Heart right ventricle (tissue), 16 donors: Measurements from ENCODE around the gene DDX43. TPM values are rescaled to one million over a fixed set of nuclear protein-coding genes. Genes with fewer than 3 reads are reported as not detected.
A peak's percentile ranks its signal among the peaks of the same experiment; 100 is the strongest.
"Not testable (repeated sequence)": the region's sequence is repeated elsewhere in the genome, so short reads cannot be mapped to it uniquely, and the experiment has no call there.

ENCODE experiments used
- ATAC-seq, 8 donors: fragments of 200-7000 bp; cut with Tn5 transposase; one replicate each; pipeline ENCODE4 v1.9.1; 2020; ENCODE audit warnings: mild to moderate bottlenecking in 8 of 8, moderate library complexity in 8 of 8, moderate number of reproducible peaks in 1 of 8
- DNase-seq, 2 donors: peaks; one replicate each; pipeline ENCODE4 v3.0.0-alpha.2; 2020
- H3K27ac ChIP-seq, 10 donors: fragments of 200-600 bp; sonication (generic) in 2 of 10; one replicate each; pipeline versions ENCODE4 v1.5.0 to v1.8.0; 2020 to 2022; ENCODE audit warnings: mild to moderate bottlenecking in 3 of 10
- H3K27me3 ChIP-seq, 7 donors: fragments of 200-600 bp; one replicate each; pipeline ENCODE4 v1.8.0; 2021 to 2022; ENCODE audit warnings: mild to moderate bottlenecking in 2 of 7
- H3K36me3 ChIP-seq, 9 donors: fragments of 200-600 bp; sonication (generic) in 1 of 9; one replicate each; pipeline versions ENCODE4 v1.5.0 to v1.8.0; 2020 to 2022; ENCODE audit warnings: mild to moderate bottlenecking in 2 of 9
- H3K4me1 ChIP-seq, 9 donors: fragments of 200-600 bp; sonication (generic) in 1 of 9; one replicate each; pipeline versions ENCODE4 v1.5.0 to v1.8.0; 2020 to 2022; ENCODE audit warnings: mild to moderate bottlenecking in 4 of 9
- H3K4me3 ChIP-seq, 10 donors: fragments of 200-600 bp; sonication (generic) in 2 of 10; one replicate each; pipeline versions ENCODE4 v1.5.0 to v1.8.0; 2020 to 2022; ENCODE audit warnings: mild to moderate bottlenecking in 7 of 10, moderate library complexity in 2 of 10
- H3K9me3 ChIP-seq, 11 donors: fragments of 200-600 bp in 10 of 11; sonication (generic) in 2 of 11; one replicate each; pipeline versions ENCODE4 v1.5.0 to v1.8.0; 2013 to 2022; ENCODE audit warnings: mild to moderate bottlenecking in 2 of 11, control low read depth in 1 of 11, moderate library complexity in 1 of 11
- CTCF ChIP-seq, 9 donors: fragments of 200-600 bp; sonication (generic) in 2 of 9; IDR thresholded peaks; one replicate each; pipeline versions ENCODE4 v1.5.0 to v1.8.0; 2021 to 2022; ENCODE audit warnings: antibody characterized with exemption in 9 of 9, mild to moderate bottlenecking in 5 of 9, moderate library complexity in 1 of 9
- WGBS, 2 donors: extraction: QIAGEN DNeasy Blood & Tissue Kit; methylation state at CpG; one replicate each; pipeline ENCODE4 v1.1.7; 2013; ENCODE audit warnings: inconsistent platforms in 1 of 2; 5-methylcytosine and 5-hydroxymethylcytosine counted together
- intact Hi-C, 10 donors: fragments of 100-400 bp; cut with DNase I; formaldehyde crosslinking; loops; one replicate each; pipeline versions ENCODE4 v1.11.1 to v1.14.2; 2022
- polyA plus RNA-seq, 2 donors: library from polyadenylated mRNA; stranded (reverse); fragments of 200-250 nt; gene quantifications; one replicate each; pipeline ENCODE4 v1.2.3, GENCODE V29; 2013
- total RNA-seq, 10 donors: library from RNA; stranded (reverse); fragmentation: NEBNext Ultra II Directional in 3 of 10; extraction: Animal tissue kit (Norgen Biotek cat#: 25700) in 3 of 10; gene quantifications; one replicate each; pipeline versions ENCODE4 v1.2.1 to v1.2.4, GENCODE V29; 2021 to 2023
- donor health status: Arrhythmogenic right ventricular cardiomyopathy.
- donor health status: ischemic (EF 13 %, LVEDD 7.1; RV severe dilation, severe dysfunction).
- donor health status: healthy with polysubstance abuse.
- donor health status: DM: no; HTN: yes; CAD: no.
- donor health status: DM: no; HTN: no; CAD: no.
- donor health status: ischemic (EF 25% LVEDD 6.9; RV normal size, moderate dysfunction).
- donor health status: ischemic (EF 25% LVEDD 5.7; RV mildly dilated, moderate dysfunction).
- donor health status: healthy.
- donor health status: DM: yes; HTN: yes; CAD: no.
- donor health status: Ischemic cardiomyopathy.
- donor health status: ischemic (EF 35%, LVEDD 5.7; RV mildly dilated, moderate dysfunction).
- donor health status: nonischemic (EF 11% LVEDD 7.7; RV severe dilation, severe dysfunction).
- donor health status: DM: yes; HTN: yes; CAD: no.
- donor health status: PGD.
- donor health status: ischemic (EF 29% LVEDD 5.4; RV normal size, mild dysfunction).
- donor health status: nonischemic (EF 23%, LVEDD 6.1; RV moderate dilation, normal function).

DDX43 gene
- total and polyA plus RNA-seq, 12 donors, result 0.09 to 0.78 (median 0.26) TPM; not detected in 1

- TF ChIP-seq CTCF (IDR thresholded peaks at IDR 0.05), result peak; percentile 14 to 68 (median 52)
- intact Hi-C loops, result no loop called here
- Histone ChIP-seq H3K4me1 (peaks cover 0 to 14% (median 4%) of the 10 kb centered on the region in 9 donors), H3K36me3 (no peaks in the 10 kb centered on the region), H3K27me3 (peaks cover 0 to 12% (median 0%) of the 10 kb centered on the region in 7 donors), H3K9me3 (no peaks in the 10 kb centered on the region), H3K4me3 (peak overlapping the region in 9 of 10 donors; percentile 31 to 60 (median 56)), H3K27ac (peak overlapping the region in 4 of 10 donors; percentile 2 to 80 (median 18))
- WGBS, 2 donors, result 2 to 3% methylated on average over 38 of the region's 38 CpGs
- ATAC-seq (peak; percentile 51 to 87 (median 76)), DNase-seq (peak; percentile 13 to 39)
Measured at GRCh38 chr6:73388800-73389512, 5.7 kb upstream of the DDX43 start.

GRCh38 chr6:73389854-73390253, 4.8 kb upstream of the DDX43 start:
- ATAC-seq (no peak), DNase-seq (no peak)
- intact Hi-C loops, result no loop called here
- Histone ChIP-seq H3K4me1 (peaks cover 0 to 14% (median 4%) of the 10 kb centered on the region in 9 donors), H3K36me3 (no peaks in the 10 kb centered on the region), H3K27ac (no peak overlapping the region), H3K4me3 (no peak overlapping the region), H3K9me3 (no peaks in the 10 kb centered on the region), H3K27me3 (peaks cover 0 to 12% (median 0%) of the 10 kb centered on the region in 7 donors)
- WGBS, 2 donors, result 83 to 87% methylated on average over 10 of the region's 10 CpGs
- no peak for TF ChIP-seq CTCF (IDR thresholded peaks at IDR 0.05)

GRCh38 chr6:73391675-73392074, 3.0 kb upstream of the DDX43 start:
- H3K36me3 ChIP-seq, result no peaks in the 10 kb centered on the region
- peaks cover 0 to 12% (median 0%) of the 10 kb centered on the region in 7 donors for H3K27me3 ChIP-seq
- DNase-seq (no peak), ATAC-seq (no peak)
- WGBS, 2 donors, result 76% methylated on average over 2 of the region's 2 CpGs
- peaks cover 0 to 14% (median 4%) of the 10 kb centered on the region in 9 donors for H3K4me1 ChIP-seq
- no peak overlapping the region for H3K27ac ChIP-seq
- H3K4me3 ChIP-seq, result no peak overlapping the region
- TF ChIP-seq CTCF (IDR thresholded peaks at IDR 0.05), result no peak
- H3K9me3 ChIP-seq, result no peaks in the 10 kb centered on the region
- intact Hi-C loops, result no loop called here

GRCh38 chr6:73392188-73392587, 2.4 kb upstream of the DDX43 start:
- ATAC-seq, H3K9me3 ChIP-seq, H3K27ac ChIP-seq, H3K4me3 ChIP-seq, DNase-seq, H3K36me3 ChIP-seq, intact Hi-C loops: not testable (repeated sequence)
- Histone ChIP-seq H3K4me1 (peaks cover 0 to 14% (median 4%) of the 10 kb centered on the region in 9 donors), H3K27me3 (peaks cover 0 to 12% (median 0%) of the 10 kb centered on the region in 7 donors)
- 73 to 75% methylated on average over 4 of the region's 4 CpGs for WGBS, 2 donors

GRCh38 chr6:73393278-73393677, 1.4 kb upstream of the DDX43 start:
- Histone ChIP-seq H3K27me3 (peaks cover 0 to 6% (median 0%) of the 10 kb centered on the region in 7 donors), H3K4me3 (no peak overlapping the region), H3K36me3 (no peaks in the 10 kb centered on the region), H3K9me3 (no peaks in the 10 kb centered on the region), H3K27ac (no peak overlapping the region), H3K4me1 (peaks cover 0 to 13% (median 4%) of the 10 kb centered on the region in 9 donors)
- ATAC-seq, result no peak
- no peak for TF ChIP-seq CTCF (IDR thresholded peaks at IDR 0.05)
- intact Hi-C loops, result no loop called here
- DNase-seq, result no peak
- WGBS, 2 donors, result 92 to 95% methylated on average over 3 of the region's 3 CpGs
